HG02885 (cell line): ENCODE results near the gene ZNF90.
"Not testable (repeated sequence)": the region's sequence is repeated elsewhere in the genome, so short reads cannot be mapped to it uniquely, and the experiment has no call there.

Source experiments
- ATAC-seq: cut with Tn5 transposase; IDR thresholded peaks from one replicate; pipeline ENCODE4 v1.9.1; 2021; ENCODE audit warnings: mild to moderate bottlenecking; ENCODE audit not compliant: unreplicated experiment, poor library complexity

The ZNF90 gene

DNA sequence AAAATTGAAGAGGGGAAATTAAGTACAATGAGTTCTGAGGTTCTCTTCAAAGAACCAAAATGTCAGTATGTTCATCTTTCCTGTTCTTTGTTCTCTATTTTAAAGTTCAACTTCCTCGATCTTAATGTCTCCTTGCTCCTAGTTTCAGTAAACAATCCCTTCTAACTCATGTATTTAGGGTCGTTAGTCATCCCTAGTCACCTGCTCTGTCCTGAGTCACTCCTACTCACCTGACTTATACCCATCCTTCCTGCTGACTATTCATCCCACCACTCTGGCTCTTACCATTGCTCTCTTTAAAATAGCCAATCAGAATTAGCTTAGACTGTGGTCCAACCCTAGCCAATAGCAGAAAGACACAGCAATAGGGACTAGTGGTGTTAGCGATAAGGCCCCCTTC, 24.3 kb downstream of the ZNF90 start:
- ATAC-seq = no peak

DNA sequence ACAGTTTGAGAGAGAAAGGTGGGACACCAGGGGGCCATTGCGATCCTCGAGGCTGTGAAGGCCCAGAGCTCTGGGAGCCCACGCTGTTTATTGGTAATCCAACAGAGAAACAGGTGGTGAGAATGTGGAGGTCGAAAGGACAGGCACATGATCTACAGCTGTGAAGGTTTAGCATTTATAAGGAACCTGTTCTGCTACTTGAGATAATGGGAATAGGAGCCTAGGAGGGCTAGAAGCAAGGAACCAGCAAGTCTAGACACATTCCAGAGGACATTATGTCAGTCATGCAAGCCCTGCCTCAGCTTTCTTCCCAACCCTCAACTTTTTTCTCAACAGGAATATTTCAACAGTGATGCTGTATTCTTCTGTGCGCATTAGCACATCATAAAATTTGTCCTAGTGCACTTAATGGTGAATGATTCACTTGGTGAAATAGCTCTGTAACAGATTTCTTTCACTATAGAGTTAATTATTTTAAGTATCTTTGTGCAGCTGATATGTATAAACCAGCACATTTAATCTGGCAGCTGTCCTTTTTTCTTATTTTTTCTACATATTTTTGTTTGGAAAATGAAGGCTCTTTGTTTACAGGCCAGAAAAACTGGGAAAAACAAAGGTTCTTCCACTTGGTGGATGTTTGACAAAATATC, 25.4 kb downstream of the ZNF90 start:
- ATAC-seq = no peak

DNA sequence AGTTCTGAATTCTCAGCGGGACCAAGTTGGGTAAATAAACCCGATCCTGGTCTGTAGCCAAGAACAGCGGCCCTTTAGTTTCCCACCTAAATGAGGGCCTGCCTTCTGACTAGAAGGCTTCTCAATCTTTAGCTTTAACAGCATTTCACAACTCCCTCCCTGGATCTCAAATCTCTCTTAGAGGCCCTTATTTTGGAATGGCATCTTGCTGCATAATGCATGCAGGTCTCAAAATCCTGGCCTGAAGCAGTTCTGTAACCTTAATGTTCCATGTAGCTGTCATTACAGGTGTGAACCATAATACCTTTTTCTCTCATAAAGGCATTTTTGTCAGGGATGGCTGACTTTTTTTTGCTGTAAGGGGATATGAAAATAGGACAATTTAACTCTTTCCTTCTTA, 29.5 kb downstream of the ZNF90 start:
- no peak for ATAC-seq

DNA sequence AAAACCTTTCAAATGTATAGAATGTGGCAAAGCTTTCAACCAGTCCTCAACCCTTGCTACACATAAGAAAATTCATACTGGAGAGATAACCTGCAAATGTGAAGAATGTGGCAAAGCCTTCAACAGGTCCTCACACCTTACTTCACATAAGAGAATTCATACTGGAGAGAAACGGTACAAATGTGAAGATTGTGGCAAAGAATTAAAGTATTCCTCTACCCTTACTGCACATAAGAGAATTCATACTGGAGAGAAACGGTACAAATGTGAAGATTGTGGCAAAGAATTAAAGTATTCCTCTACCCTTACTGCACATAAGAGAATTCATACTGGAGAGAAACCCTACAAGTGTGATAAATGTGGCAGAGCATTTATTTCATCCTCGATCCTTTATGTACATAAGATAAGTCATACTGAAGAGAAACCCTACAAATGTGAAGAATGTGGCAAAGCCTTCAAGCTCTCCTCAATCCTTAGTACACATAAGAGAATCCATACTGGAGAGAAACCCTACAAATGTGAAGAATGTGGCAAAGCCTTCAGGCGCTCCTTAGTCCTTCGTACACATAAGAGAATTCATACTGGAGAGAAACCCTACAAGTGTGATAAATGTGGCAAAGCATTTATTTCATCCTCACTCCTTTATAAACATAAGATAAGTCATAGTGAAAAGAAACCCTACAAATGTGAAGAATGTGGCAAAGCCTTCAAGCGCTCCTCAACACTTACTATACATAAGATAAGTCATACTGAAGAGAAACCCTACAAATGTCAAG, 40.5 kb downstream of the ZNF90 start:
- ATAC-seq = not testable (repeated sequence)

DNA sequence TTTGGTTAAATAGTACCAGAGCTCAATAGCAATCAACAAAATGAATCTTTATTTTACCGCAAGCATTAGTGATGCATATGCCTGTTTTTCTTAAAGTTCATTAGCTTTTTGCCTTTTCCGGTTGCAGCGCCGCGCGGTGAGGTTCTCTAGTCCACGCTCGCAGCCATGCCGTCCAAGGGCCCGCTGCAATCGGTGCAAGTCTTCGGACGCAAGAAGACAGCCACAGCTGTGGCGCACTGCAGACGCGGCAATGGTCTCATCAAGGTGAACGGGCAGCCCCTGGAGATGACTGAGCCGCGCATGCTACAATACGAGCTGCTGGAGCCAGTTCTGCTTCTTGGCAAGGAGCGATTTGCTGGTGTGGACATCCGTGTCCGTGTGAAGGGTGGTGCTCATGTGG, 47.1 kb downstream of the ZNF90 start:
- no peak for ATAC-seq

DNA sequence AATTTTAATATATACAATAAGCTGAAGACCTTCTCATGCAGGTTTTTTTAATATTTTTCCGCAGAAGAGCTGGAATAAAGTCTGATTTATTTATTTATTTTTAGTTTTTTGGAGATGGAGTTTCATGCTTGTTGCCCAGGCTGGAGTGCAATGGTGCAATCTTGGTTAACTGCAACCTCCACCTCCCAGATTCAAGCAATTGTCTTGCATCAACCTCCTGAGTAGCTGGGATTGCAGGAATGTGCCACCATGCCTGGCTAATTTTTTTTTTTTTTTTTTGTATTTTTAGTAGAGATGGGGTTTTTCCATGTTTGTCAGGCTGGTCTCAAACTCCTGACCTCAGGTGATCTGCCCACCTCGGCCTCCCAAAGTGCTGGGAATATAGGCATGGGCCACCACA, 55.1 kb downstream of the ZNF90 start:
- not testable (repeated sequence) for ATAC-seq

DNA sequence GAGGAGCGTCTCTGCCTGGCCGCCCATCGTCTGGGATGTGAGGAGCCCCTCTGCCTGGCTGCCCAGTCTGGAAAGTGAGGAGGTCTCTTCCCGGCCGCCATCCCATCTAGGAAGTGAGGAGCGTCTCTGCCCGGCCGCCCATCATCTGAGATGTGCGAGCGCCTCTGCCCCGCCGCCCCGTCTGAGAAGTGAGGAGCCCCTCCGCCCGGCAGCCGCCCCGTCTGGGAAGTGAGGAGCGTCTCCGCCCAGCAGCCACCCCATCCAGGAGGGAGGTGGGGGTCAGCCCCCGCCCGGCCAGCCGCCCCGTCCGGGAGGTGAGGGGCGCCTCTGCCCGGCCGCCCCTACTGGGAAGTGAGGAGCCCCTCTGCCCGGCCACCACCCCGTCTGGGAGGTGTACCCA, 59.9 kb downstream of the ZNF90 start:
- ATAC-seq = not testable (repeated sequence)

DNA sequence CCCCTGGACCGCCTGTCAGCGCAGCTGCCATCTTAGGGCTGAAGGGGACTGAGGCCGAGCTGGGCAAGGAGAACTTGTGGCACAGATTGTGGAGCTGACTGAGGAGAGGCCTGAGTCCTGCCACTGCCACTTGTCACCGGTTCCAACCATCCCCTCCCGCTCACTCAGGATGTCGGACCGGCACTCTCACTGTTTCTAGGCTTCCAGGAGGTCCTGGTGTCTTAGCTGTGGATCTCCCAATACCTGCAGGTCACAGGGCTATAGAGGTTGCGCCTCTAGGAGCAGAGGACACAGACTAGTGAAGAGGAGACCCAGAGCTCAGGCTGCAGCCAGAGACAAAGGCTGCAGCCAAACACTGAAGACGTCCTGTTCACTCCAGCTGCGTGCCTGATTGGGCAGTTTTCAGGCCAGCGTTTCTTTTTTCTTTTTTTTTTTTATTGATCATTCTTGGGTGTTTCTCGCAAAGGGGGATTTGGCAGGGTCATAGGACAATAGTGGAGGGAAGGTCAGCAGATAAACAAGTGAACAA, 73.9 kb downstream of the ZNF90 start:
- no peak for ATAC-seq

DNA sequence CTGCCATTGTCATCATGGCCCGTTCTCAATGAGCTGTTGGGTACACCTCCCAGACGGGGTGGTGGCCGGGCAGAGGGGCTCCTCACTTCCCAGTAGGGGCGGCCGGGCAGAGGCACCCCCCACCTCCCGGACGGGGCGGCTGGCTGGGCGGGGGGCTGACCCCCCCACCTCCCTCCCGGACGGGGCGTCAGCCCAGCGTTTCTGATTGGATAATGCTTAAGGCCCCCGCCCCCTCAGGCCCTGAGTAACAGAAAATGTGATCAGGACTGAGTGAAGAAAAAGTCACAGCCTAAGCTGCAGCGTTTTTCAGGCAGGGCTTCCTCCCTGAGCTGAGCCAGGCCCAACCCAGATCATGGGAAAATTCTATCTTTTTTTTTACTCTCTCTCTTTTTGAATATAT, 74.7 kb downstream of the ZNF90 start:
- not testable (repeated sequence) for ATAC-seq

DNA sequence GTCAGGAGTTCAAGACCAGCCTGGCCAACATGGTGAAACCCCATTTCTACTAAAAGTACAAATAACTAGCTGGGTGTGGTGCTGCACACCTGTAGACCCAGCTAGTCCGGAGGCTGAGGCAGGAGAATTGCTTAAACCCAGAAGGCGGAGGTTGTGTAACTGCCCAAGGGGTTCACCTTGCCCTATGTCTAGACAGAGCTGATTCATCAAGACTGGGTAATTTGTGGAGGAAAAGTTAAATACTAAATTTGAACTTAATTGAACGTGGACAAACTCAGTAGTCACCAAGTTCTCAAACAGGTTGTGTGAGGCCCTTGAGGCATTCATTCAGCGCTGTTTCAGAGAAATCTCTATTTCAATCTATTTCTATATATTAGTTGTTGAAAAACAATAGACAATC, 75.5 kb downstream of the ZNF90 start:
- ATAC-seq = no peak

DNA sequence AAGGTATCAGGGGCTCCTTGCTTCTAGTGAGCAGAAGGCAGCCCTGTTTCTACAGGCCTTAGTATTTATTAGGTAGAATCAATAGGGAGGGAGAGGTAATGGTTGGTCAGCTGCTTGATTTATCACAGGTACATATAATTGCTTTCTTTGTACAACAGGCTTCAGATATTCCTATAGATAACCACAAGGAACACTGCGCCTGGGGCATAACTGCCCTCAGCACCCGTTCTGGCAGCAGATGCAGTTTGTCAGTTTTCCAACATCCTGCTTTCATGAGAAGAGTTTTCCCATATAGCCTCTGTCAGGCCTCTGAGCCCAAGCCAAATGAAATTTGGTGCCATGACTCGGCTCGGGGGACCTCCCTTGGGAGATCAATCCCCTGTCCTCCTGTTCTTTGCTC, 76.8 kb downstream of the ZNF90 start:
- ATAC-seq = no peak

DNA sequence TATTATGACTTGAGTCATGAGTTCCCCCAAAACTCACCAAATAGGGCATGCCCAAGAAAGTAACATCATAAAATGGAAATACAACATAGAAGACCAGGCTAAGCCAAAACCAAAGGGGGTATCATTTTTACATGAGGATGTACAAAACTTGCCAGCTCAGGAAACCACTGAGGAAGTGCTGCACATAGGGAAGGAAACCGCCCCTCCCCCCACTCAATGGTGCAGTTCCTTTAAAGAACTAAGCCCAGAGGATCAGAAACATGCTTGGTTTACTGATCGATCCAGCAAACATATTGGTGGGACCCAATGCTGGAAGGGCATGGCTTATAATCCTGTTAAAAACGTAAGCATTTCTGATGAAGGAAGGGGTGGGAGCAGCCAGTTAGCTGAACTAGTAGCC, 85.0 kb downstream of the ZNF90 start:
- no peak for ATAC-seq

DNA sequence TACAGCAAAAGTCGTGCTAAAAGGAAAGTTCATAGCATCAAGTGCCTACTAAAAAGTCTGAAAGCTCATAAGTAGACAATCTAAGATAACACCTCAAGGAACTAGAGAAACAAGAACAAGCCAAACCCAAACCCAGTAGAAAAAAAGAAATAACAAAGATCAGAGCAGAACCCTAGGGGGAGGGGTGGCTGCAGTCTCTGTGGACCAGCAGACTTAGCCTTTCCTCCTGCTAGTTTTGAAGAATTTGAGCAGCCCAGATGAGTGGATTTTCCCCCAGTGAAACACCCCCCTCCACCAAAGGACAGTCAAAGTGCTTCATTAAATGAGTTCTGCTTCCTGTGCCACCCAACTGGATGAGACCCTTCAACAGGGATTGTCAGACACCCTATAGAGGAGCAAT, 86.7 kb downstream of the ZNF90 start:
- no peak for ATAC-seq

DNA sequence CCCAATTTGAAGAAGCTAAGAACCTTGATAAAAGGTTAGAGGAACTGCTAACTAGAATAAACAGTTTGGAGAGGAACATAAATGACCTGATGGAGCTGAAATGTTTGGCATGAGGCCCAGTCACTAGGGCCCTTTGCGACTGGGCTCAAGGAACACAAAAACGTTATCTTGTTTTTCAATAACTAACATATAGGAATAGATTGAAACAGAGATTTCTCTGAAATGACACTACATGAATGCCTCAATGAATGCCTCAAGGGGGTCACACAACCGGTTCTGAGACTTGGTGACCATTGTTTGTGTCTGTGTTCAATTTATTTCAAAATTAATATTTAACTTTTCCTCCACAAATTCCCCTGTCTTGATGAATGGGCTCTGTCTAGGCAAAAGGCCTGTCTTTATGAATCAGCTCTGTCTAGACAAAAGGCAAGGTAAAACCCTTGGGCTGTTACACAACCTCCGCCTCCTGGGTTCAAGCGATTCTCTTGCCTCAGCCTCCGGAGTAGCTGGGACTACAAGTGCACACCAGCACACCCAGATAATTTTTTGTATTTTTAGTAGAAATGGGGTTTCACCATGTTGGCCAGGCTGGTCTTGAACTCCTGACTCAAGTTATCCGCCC, 88.3 kb downstream of the ZNF90 start:
- ATAC-seq = no peak

DNA sequence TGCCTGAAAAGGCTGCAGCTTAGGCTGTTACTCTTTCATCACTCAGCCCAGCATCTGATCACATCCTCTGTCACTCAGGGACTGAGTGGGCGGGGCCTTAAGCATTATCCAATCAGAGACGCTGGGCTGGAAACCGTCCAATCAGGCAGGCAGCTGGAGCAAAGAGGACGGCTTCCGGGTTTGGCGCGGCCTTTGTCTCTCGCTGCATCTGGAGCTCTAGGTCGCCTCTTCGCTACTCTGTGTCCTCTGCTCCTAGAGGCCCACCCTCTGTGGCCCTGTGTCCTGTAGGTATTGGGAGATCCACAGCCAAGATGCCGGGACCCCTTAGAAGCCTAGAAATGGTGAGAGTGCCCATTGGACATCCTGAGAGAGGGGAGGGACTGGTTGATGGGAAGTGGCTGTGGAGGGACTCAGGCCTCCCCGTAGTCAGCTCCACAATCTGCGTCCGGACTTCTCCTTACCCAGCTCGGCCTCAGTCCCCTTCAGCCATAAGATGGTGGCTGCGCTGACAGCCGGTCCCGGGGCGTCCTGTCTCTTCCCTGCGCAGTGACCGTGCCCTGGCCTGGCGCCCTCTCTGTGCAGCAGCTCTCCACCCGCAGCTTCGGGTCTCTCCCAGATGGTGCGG, 89.3 kb downstream of the ZNF90 start, which contains the start of gene ZNF486:
ZNF486 (plus strand) TSS at position 195 of the 625 bp plus-strand sequence; CDS start at position 312, 117 bp downstream.
- ATAC-seq = peak; percentile 81

DNA sequence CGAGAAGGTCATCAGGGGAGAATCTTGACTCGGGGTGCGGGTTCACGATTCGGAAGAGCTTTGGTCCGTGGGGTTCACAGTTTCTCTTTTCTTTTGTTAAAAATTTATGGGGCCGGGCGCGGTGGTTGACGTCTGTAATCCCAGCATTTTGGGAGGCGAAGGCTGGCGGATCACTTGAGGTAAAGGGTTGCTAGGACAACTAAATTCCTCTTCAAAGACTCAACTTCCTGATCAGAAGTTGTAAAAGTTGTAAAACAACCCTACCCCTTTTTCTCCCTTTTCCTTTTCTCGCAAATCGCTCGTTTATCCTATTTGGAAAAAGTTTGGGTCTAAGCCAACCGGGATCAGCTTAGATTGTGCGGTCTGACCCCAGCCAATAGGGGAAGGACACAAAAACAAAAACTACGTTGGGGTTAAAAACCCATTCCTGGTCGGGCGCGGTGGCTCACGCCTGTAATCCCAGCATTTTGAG, 89.9 kb downstream of the ZNF90 start:
- ATAC-seq = no peak
